Breast epithelium (tissue), 3 donors: Measurements from ENCODE around the gene STK17A.

ENCODE experiments used
- POLR2A ChIP-seq: fragments of 450-650 bp; IDR thresholded peaks from one replicate; pipeline ENCODE4 v1.6.1; 2016; ENCODE audit warnings: antibody characterized with exemption, mild to moderate bottlenecking, moderate library complexity
- POLR2AphosphoS5 ChIP-seq, 3 donors: sonication (generic); formaldehyde crosslinking; IDR thresholded peaks; one replicate each; pipeline ENCODE4 v1.6.1; 2017; ENCODE audit warnings: antibody characterized with exemption in 3 of 3
- TF ChIP-seq, protein P1 (sequence below), 3 donors: fragments of 450-650 bp; IDR thresholded peaks; one replicate each; pipeline ENCODE4 v1.5.1; 2016 to 2017; ENCODE audit warnings: antibody characterized with exemption in 3 of 3, mild to moderate bottlenecking in 3 of 3, moderate library complexity in 3 of 3

DNA sequence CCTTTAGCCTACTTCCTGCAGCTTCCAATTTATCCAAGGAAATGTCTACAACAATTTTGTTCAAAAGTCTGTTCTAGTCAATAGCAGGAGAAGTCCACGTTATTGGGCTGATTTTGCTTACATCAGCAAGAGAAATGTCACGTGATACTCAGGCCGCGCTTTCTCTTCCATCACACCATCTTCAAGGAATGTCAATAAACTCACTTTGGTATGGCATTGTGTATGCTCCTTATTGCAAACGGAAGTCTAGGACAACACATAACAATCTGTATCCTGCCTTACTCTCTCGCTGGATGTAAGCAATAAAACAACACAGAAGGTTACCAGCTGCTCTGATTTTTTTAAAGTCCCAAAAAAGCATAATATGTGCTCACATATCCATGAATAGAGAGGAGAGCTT is 17.1 kb upstream of the STK17A start:
- TF ChIP-seq POLR2A = no peak
- TF ChIP-seq, protein P1, sequence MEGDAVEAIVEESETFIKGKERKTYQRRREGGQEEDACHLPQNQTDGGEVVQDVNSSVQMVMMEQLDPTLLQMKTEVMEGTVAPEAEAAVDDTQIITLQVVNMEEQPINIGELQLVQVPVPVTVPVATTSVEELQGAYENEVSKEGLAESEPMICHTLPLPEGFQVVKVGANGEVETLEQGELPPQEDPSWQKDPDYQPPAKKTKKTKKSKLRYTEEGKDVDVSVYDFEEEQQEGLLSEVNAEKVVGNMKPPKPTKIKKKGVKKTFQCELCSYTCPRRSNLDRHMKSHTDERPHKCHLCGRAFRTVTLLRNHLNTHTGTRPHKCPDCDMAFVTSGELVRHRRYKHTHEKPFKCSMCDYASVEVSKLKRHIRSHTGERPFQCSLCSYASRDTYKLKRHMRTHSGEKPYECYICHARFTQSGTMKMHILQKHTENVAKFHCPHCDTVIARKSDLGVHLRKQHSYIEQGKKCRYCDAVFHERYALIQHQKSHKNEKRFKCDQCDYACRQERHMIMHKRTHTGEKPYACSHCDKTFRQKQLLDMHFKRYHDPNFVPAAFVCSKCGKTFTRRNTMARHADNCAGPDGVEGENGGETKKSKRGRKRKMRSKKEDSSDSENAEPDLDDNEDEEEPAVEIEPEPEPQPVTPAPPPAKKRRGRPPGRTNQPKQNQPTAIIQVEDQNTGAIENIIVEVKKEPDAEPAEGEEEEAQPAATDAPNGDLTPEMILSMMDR (IDR thresholded peaks at IDR 0.05) = no peak
- TF ChIP-seq POLR2AphosphoS5 (IDR thresholded peaks at IDR 0.05) = no peak
